PC-9 (cell line): ENCODE results near the gene DUSP9. TPM values are rescaled to one million over a fixed set of nuclear protein-coding genes. Genes with fewer than 3 reads are reported as not detected.
"Not testable (repeated sequence)": the region's sequence is repeated elsewhere in the genome, so short reads cannot be mapped to it uniquely, and the experiment has no call there.

Experiments used
- BruUV-seq: library from RNA; stranded (reverse); fragments of 400-500 nt; replicated peaks from 2 replicates; lab custom pipeline; 2021; lab: Mats Ljungman, UMichigan
- CTCF ChIA-PET: fragments of 300-600 bp; sonication (Branson Sonifier 250); formaldehyde crosslinking; loops from one replicate; lab custom pipeline; 2022; ENCODE audit warnings: antibody characterized with exemption; lab: Charles Lee
- POLR2A ChIA-PET: fragments of 300-600 bp; sonication (Branson Sonifier 250); formaldehyde crosslinking; loops from one replicate; lab custom pipeline; 2022; ENCODE audit warnings: antibody characterized with exemption; ENCODE audit not compliant: unreplicated experiment; lab: Charles Lee
- DNase-seq, 2 experiments: peaks; one replicate each; pipeline versions ENCODE4 v3.0.0 to v3.0.0-alpha.2; 2015 to 2022; ENCODE audit warnings: mixed read lengths in 1 of 2
- H2AFZ ChIP-seq: fragments of 200-600 bp; sonication (generic); 2 replicates; pipeline ENCODE4 v1.8.1; 2017; ENCODE audit warnings: antibody characterized with exemption
- H3F3A ChIP-seq: fragments of 200-600 bp; sonication (generic); 2 replicates; pipeline ENCODE4 v1.8.1; 2017; ENCODE audit warnings: antibody characterized with exemption, mild to moderate bottlenecking, low read depth; ENCODE audit not compliant: insufficient read depth
- H3K27ac ChIP-seq: fragments of 200-600 bp; sonication (generic); 2 replicates; pipeline ENCODE4 v1.6.1; 2016; ENCODE audit warnings: mixed run types
- H3K27me3 ChIP-seq: fragments of 200-600 bp; sonication (generic); 2 replicates; pipeline ENCODE4 v1.6.1; 2016; ENCODE audit warnings: low read depth, mixed run types; ENCODE audit not compliant: insufficient read depth
- H3K36me3 ChIP-seq: fragments of 200-600 bp; sonication (generic); 2 replicates; pipeline ENCODE4 v1.6.1; 2016; ENCODE audit warnings: low read depth, mixed run types
- H3K4me1 ChIP-seq: fragments of 200-600 bp; sonication (generic); replicated peaks from 2 replicates; pipeline ENCODE4 v1.6.1; 2016; ENCODE audit warnings: mixed run types; ENCODE audit not compliant: insufficient read depth
- H3K4me2 ChIP-seq: fragments of 200-600 bp; sonication (generic); 2 replicates; pipeline ENCODE4 v1.6.1; 2017; ENCODE audit warnings: mixed run types
- H3K4me3 ChIP-seq: fragments of 200-600 bp; sonication (generic); 2 replicates; pipeline ENCODE4 v1.6.1; 2016; ENCODE audit warnings: mixed run types
- H3K79me2 ChIP-seq: fragments of 200-600 bp; sonication (generic); 2 replicates; pipeline ENCODE4 v1.6.1; 2017; ENCODE audit warnings: low read depth, mixed run types
- H3K9me2 ChIP-seq: fragments of 200-600 bp; sonication (generic); 2 replicates; pipeline ENCODE4 v1.8.1; 2017; ENCODE audit warnings: mild to moderate bottlenecking; ENCODE audit not compliant: insufficient read depth
- H3K9me3 ChIP-seq: fragments of 200-600 bp; sonication (generic); 2 replicates; pipeline ENCODE4 v1.8.1; 2016; ENCODE audit warnings: low read depth; ENCODE audit not compliant: insufficient read depth
- H4K20me1 ChIP-seq: fragments of 200-600 bp; sonication (generic); 2 replicates; pipeline ENCODE4 v1.8.1; 2017; ENCODE audit not compliant: insufficient read depth
- CTCF ChIP-seq: fragments of 200-600 bp; sonication (generic); conservative IDR thresholded peaks from 2 replicates; pipeline ENCODE4 v1.6.1; 2017; ENCODE audit warnings: mixed run types, antibody characterized with exemption, mild to moderate bottlenecking, moderate library complexity
- EZH2 ChIP-seq: fragments of 200-600 bp; sonication (generic); IDR thresholded peaks from 2 replicates; pipeline ENCODE4 v1.8.0; 2017; ENCODE audit warnings: antibody characterized with exemption, low read depth
- intact Hi-C: fragments of 100-400 bp; cut with micrococcal nuclease; formaldehyde crosslinking; loops from one replicate; pipeline ENCODE4 v1.10.0; 2022; ENCODE audit not compliant: unreplicated experiment
- total RNA-seq: library from RNA; stranded (reverse); gene quantifications from 2 replicates; pipeline ENCODE4 v1.2.3, GENCODE V29; 2021

Gene DUSP9
- total RNA-seq, 1 experiment from 2014 or later, result 1.3 TPM

DNA sequence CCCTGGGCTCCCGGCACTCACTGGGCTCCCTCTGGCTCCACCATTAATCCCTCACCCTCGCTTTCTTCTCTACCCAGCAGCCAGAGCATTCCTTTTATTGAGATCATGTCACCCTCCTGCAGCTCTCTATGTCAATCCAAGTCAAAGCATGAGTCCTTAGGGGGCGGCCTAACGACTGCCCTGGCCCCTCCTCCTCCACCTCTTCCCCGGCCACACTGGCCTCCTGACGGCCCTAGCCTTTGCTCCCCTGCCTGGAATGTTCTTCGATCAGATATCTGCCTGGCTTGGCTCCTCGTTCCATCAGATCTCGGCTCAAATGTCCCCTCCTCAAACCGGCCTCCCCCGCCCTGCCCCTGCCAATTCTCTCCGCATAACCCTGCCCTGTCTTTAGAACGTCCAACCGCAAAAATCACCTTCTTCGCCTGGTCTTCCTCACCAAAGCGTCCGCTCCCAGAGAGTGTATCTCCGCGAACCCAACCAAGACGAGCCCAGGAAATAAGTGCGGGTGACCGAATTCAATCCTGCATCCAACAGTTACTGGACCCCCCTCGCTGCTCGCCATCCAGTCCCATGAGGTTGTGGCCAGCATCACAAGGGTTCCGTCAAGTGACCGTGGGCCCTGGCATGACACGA lies 27.3 kb downstream of the DUSP9 start:
- DNase-seq, result no peak
- Histone ChIP-seq H3F3A (no peaks in the 10 kb centered on the region), H3K4me1 (no peaks in the 10 kb centered on the region), H3K79me2 (no peaks in the 10 kb centered on the region), H3K27me3 (no peaks in the 10 kb centered on the region), H3K36me3 (no peaks in the 10 kb centered on the region), H2AFZ (no peak overlapping the region), H3K9me3 (no peaks in the 10 kb centered on the region), H3K4me2 (no peak overlapping the region), H3K27ac (no peak overlapping the region), H4K20me1 (no peaks in the 10 kb centered on the region), H3K9me2 (no peaks in the 10 kb centered on the region), H3K4me3 (no peak overlapping the region)
- no peak for TF ChIP-seq CTCF
- TF ChIP-seq EZH2, result no peak
- intact Hi-C loops, result no loop called here
- POLR2A ChIA-PET, result no interaction called here
- BruUV-seq, result no TSS peak
- CTCF ChIA-PET, result no interaction called here

DNA sequence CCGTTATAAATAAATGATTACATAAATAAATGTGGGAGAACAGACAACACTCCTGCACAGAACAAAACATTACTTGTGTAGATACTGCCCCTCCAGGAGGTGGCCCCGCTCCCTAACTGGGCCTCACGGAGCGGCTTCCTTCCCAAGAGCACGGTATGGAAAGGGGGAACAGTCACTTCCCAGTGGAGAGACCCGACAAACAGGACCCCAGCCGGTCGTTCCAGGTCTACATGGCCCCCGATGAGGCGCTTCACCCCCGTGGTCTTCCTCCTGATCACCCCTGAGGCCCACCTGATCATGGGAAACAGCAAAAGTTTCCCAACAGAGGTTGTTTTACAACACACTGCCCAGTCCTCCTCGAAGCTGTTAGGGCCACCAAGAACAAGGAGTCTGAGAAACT lies 34.2 kb downstream of the DUSP9 start:
- ChIA-PET POLR2A (no interaction called here), CTCF (no interaction called here)
- DNase-seq, result no peak
- Histone ChIP-seq H3K4me2 (no peak overlapping the region), H3K4me1 (no peaks in the 10 kb centered on the region), H3K27me3 (peaks cover 11% of the 10 kb centered on the region), H2AFZ (no peak overlapping the region), H3K79me2 (no peaks in the 10 kb centered on the region), H4K20me1 (no peaks in the 10 kb centered on the region), H3K36me3 (no peaks in the 10 kb centered on the region), H3K27ac (no peak overlapping the region), H3K9me3 (no peaks in the 10 kb centered on the region), H3K9me2 (no peaks in the 10 kb centered on the region), H3K4me3 (no peak overlapping the region), H3F3A (no peaks in the 10 kb centered on the region)
- no TSS peak for BruUV-seq
- TF ChIP-seq CTCF, result no peak
- no peak for TF ChIP-seq EZH2
- intact Hi-C loops, result no loop called here

DNA sequence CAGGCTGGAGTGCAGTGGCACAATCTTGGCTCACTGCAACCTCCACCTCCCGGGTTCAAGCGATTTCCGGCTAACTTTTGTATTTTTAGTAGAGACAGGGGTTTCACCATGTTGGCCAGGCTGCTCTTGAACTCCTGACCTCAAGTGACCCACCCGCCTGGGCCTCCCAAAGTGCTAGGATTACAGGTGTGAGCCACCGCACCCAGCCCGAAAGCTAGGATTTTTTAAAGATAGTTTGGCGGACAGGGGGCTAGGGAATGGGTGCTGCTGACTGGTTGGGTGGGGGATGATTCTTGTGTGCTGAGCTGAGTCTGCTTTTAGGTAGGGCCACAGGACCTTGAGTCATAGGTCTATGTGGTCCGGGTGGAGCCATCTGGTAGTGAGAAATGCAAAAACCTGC lies 36.5 kb downstream of the DUSP9 start:
- H3K27ac ChIP-seq, BruUV-seq, H4K20me1 ChIP-seq, intact Hi-C loops, H3K9me2 ChIP-seq, H3K4me1 ChIP-seq, H3K4me2 ChIP-seq, H3K9me3 ChIP-seq, DNase-seq, H3F3A ChIP-seq, H2AFZ ChIP-seq, H3K4me3 ChIP-seq, H3K36me3 ChIP-seq, CTCF ChIA-PET, H3K79me2 ChIP-seq: not testable (repeated sequence)
- H3K27me3 ChIP-seq, result peaks cover 11% of the 10 kb centered on the region
- POLR2A ChIA-PET, result interaction anchor here (0.6 kb wide), 1 partner anchor 153 kb away, joined by 4 read pairs; no protein-coding TSS in a partner anchor
